ENCODE results near the gene ITIH2.
"Not testable (repeated sequence)": the region's sequence is repeated elsewhere in the genome, so short reads cannot be mapped to it uniquely, and the experiment has no call there.

The ITIH2 gene

GRCh38 chr10:7672341-7673134 is 30.6 kb upstream of the ITIH2 start:
- no peak overlapping the region for H3K4me3 ChIP-seq (ENCODE audit: low read length, poor library complexity, severe bottlenecking)
- H3K9me3 ChIP-seq (ENCODE audit: insufficient read depth, low read depth, low read length): no peaks in the 10 kb centered on the region
- TF ChIP-seq EZH2phosphoT487 (IDR thresholded peaks at IDR 0.05; ENCODE audit: borderline replicate concordance): no peak
- TF ChIP-seq, protein P1, sequence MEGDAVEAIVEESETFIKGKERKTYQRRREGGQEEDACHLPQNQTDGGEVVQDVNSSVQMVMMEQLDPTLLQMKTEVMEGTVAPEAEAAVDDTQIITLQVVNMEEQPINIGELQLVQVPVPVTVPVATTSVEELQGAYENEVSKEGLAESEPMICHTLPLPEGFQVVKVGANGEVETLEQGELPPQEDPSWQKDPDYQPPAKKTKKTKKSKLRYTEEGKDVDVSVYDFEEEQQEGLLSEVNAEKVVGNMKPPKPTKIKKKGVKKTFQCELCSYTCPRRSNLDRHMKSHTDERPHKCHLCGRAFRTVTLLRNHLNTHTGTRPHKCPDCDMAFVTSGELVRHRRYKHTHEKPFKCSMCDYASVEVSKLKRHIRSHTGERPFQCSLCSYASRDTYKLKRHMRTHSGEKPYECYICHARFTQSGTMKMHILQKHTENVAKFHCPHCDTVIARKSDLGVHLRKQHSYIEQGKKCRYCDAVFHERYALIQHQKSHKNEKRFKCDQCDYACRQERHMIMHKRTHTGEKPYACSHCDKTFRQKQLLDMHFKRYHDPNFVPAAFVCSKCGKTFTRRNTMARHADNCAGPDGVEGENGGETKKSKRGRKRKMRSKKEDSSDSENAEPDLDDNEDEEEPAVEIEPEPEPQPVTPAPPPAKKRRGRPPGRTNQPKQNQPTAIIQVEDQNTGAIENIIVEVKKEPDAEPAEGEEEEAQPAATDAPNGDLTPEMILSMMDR (conservative IDR thresholded peaks at IDR 0.05; ENCODE audit: low read length): no peak

GRCh38 chr10:7679256-7679655 is 23.9 kb upstream of the ITIH2 start:
- Histone ChIP-seq H3K27me3 (ENCODE audit: insufficient read depth, low read length, poor library complexity, severe bottlenecking) (no peaks in the 10 kb centered on the region), H3K9ac (ENCODE audit: low read depth, low read length, poor library complexity, severe bottlenecking) (no peak overlapping the region)

More at GRCh38 chr10:7672341-7673134, 30.6 kb upstream of the ITIH2 start:
- Histone ChIP-seq H3K9ac (ENCODE audit: low read depth, low read length, poor library complexity, severe bottlenecking) (no peak overlapping the region), H3K9me2 (replicated peaks; ENCODE audit: low read depth, low read length) (no peaks in the 10 kb centered on the region), H3F3A (ENCODE audit: low read depth) (no peaks in the 10 kb centered on the region), H3K36me3 (ENCODE audit: insufficient read depth, low read length) (no peaks in the 10 kb centered on the region), H3K79me2 (ENCODE audit: insufficient read depth, low read length) (no peaks in the 10 kb centered on the region), H4K20me1 (ENCODE audit: insufficient read depth, low read length, poor library complexity, severe bottlenecking) (no peaks in the 10 kb centered on the region), H3K4me2 (ENCODE audit: low read depth, low read length, poor library complexity, severe bottlenecking) (no peak overlapping the region), H3K27me3 (ENCODE audit: insufficient read depth, low read length, poor library complexity, severe bottlenecking) (no peaks in the 10 kb centered on the region), H2AFZ (ENCODE audit: low read length) (no peak overlapping the region), H3K4me1 (ENCODE audit: insufficient read depth, low read length, poor library complexity, severe bottlenecking) (no peaks in the 10 kb centered on the region)

GRCh38 chr10:7680078-7680477 is 23.0 kb upstream of the ITIH2 start:
- H3K79me2 ChIP-seq (ENCODE audit: insufficient read depth, low read length); H3K9me2 ChIP-seq (replicated peaks; ENCODE audit: low read depth, low read length); H3K27me3 ChIP-seq (ENCODE audit: insufficient read depth, low read length, poor library complexity, severe bottlenecking); H2AFZ ChIP-seq (ENCODE audit: low read length); H3F3A ChIP-seq (ENCODE audit: low read depth); H3K36me3 ChIP-seq (ENCODE audit: insufficient read depth, low read length); H3K4me2 ChIP-seq (ENCODE audit: low read depth, low read length, poor library complexity, severe bottlenecking); H3K9ac ChIP-seq (ENCODE audit: low read depth, low read length, poor library complexity, severe bottlenecking); H4K20me1 ChIP-seq (ENCODE audit: insufficient read depth, low read length, poor library complexity, severe bottlenecking); H3K9me3 ChIP-seq (ENCODE audit: insufficient read depth, low read depth, low read length); H3K4me1 ChIP-seq (ENCODE audit: insufficient read depth, low read length, poor library complexity, severe bottlenecking); H3K4me3 ChIP-seq (ENCODE audit: low read length, poor library complexity, severe bottlenecking): not testable (repeated sequence)

More at GRCh38 chr10:7679256-7679655, 23.9 kb upstream of the ITIH2 start:
- Histone ChIP-seq H3K79me2 (ENCODE audit: insufficient read depth, low read length) (no peaks in the 10 kb centered on the region), H3K9me2 (replicated peaks; ENCODE audit: low read depth, low read length) (no peaks in the 10 kb centered on the region), H2AFZ (ENCODE audit: low read length) (no peak overlapping the region), H3K4me2 (ENCODE audit: low read depth, low read length, poor library complexity, severe bottlenecking) (no peak overlapping the region), H3F3A (ENCODE audit: low read depth) (no peaks in the 10 kb centered on the region), H3K36me3 (ENCODE audit: insufficient read depth, low read length) (no peaks in the 10 kb centered on the region), H4K20me1 (ENCODE audit: insufficient read depth, low read length, poor library complexity, severe bottlenecking) (no peaks in the 10 kb centered on the region), H3K4me3 (ENCODE audit: low read length, poor library complexity, severe bottlenecking) (no peak overlapping the region), H3K4me1 (ENCODE audit: insufficient read depth, low read length, poor library complexity, severe bottlenecking) (no peaks in the 10 kb centered on the region), H3K9me3 (ENCODE audit: insufficient read depth, low read depth, low read length) (no peaks in the 10 kb centered on the region)
- no peak for TF ChIP-seq EZH2phosphoT487 (IDR thresholded peaks at IDR 0.05; ENCODE audit: borderline replicate concordance)
- TF ChIP-seq, protein P1 (conservative IDR thresholded peaks at IDR 0.05; ENCODE audit: low read length): no peak

Measured in Loucy (cell line).